HG02970 (cell line): ENCODE data around the gene IQSEC2.

Experiments
- ATAC-seq: cut with Tn5 transposase; IDR thresholded peaks from one replicate; pipeline ENCODE4 v1.9.1; 2021; ENCODE audit warnings: mild to moderate bottlenecking, moderate library complexity, moderate number of reproducible peaks; ENCODE audit not compliant: unreplicated experiment, low FRiP score

Gene IQSEC2

GRCh38 chrX:53305996-53306937 lies 24.9 kb upstream of the IQSEC2 start:
- no peak for ATAC-seq

GRCh38 chrX:53305219-53305995 lies 24.0 kb upstream of the IQSEC2 start:
- ATAC-seq, result no peak

- no peak for ATAC-seq
Observed at GRCh38 chrX:53303195-53303594, 21.8 kb upstream of the IQSEC2 start.

GRCh38 chrX:53300157-53300556 lies 18.8 kb upstream of the IQSEC2 start:
- ATAC-seq, result no peak

GRCh38 chrX:53294024-53294648 lies 12.8 kb upstream of the IQSEC2 start:
- no peak for ATAC-seq

- no peak for ATAC-seq
Observed at GRCh38 chrX:53291596-53291995, 10.2 kb upstream of the IQSEC2 start.

- ATAC-seq, result no peak
Observed at GRCh38 chrX:53290441-53291041, 9.2 kb upstream of the IQSEC2 start.

- ATAC-seq, result no peak
Observed at GRCh38 chrX:53288189-53288588, 6.8 kb upstream of the IQSEC2 start.

- ATAC-seq, result no peak
Observed at GRCh38 chrX:53287493-53288138, 6.2 kb upstream of the IQSEC2 start.

GRCh38 chrX:53286171-53286570 lies 4.8 kb upstream of the IQSEC2 start:
- ATAC-seq, result no peak

- ATAC-seq, result no peak
Observed at GRCh38 chrX:53285591-53285990, 4.2 kb upstream of the IQSEC2 start.

GRCh38 chrX:53284684-53285447 lies 3.5 kb upstream of the IQSEC2 start:
- no peak for ATAC-seq

- ATAC-seq, result no peak
Observed at GRCh38 chrX:53283567-53283966, 2.2 kb upstream of the IQSEC2 start.

GRCh38 chrX:53283099-53283498 lies 1.7 kb upstream of the IQSEC2 start:
- no peak for ATAC-seq

- no peak for ATAC-seq
Observed at GRCh38 chrX:53281963-53282695, 745 bp upstream of the IQSEC2 start.

- ATAC-seq, result no peak
Observed at GRCh38 chrX:53280331-53281320, 758 bp downstream of the IQSEC2 start.
